SU-DHL-6 (cell line): Measurements from ENCODE around the gene ZNF622.

Experiments used
- H2AFZ ChIP-seq: fragments of 200-600 bp; sonication (generic); 2 replicates; pipeline ENCODE4 v1.6.1; 2014; ENCODE audit warnings: low read depth, mild to moderate bottlenecking, moderate library complexity, mixed read lengths, antibody characterized with exemption, low read length; ENCODE audit not compliant: severe bottlenecking
- H3F3A ChIP-seq: fragments of 200-600 bp; shearing (Covaris generic); 2 replicates; pipeline ENCODE4 v1.6.0; 2016; ENCODE audit warnings: antibody characterized with exemption, mild to moderate bottlenecking; ENCODE audit not compliant: insufficient read depth
- H3K27ac ChIP-seq: fragments of 200-600 bp; sonication (generic); 2 replicates; pipeline ENCODE4 v1.5.1; 2016; ENCODE audit warnings: low read depth, mild to moderate bottlenecking, low read length, moderate library complexity, mixed read lengths
- H3K27me3 ChIP-seq: fragments of 200-600 bp; sonication (generic), shearing (Covaris generic); 2 replicates; pipeline ENCODE4 v1.6.0; 2014; ENCODE audit warnings: mild to moderate bottlenecking, low read length
- H3K36me3 ChIP-seq: fragments of 200-600 bp; sonication (generic); 2 replicates; pipeline ENCODE4 v1.6.1; 2014; ENCODE audit warnings: mild to moderate bottlenecking, low read length, mixed read lengths
- H3K4me2 ChIP-seq: fragments of 300-600, 200-600 bp; shearing (Covaris generic), sonication (generic); 2 replicates; pipeline ENCODE4 v1.6.0; 2014; ENCODE audit warnings: low read length, low read depth, mild to moderate bottlenecking; ENCODE audit not compliant: poor library complexity, severe bottlenecking
- H3K4me3 ChIP-seq: fragments of 200-600 bp; sonication (generic); 2 replicates; pipeline ENCODE4 v1.5.1; 2014; ENCODE audit warnings: antibody characterized with exemption, low read length, mild to moderate bottlenecking, mixed read lengths; ENCODE audit not compliant: insufficient read depth, poor library complexity, severe bottlenecking
- H3K79me2 ChIP-seq: fragments of 200-600 bp; sonication (generic); 2 replicates; pipeline ENCODE4 v1.6.1; 2014; ENCODE audit warnings: mild to moderate bottlenecking, low read length, moderate library complexity; ENCODE audit not compliant: insufficient read depth
- H3K9ac ChIP-seq: fragments of 200-600 bp; sonication (generic); 2 replicates; pipeline ENCODE4 v1.7.0; 2014; ENCODE audit warnings: mild to moderate bottlenecking, low read length
- H3K9me2 ChIP-seq: fragments of 200-600 bp; sonication (generic); replicated peaks from 2 replicates; pipeline ENCODE4 v1.6.1; 2014; ENCODE audit warnings: low read length; ENCODE audit not compliant: insufficient read depth
- H3K9me3 ChIP-seq: fragments of 200-600 bp; sonication (generic); 2 replicates; pipeline ENCODE4 v1.6.1; 2014; ENCODE audit warnings: low read length, mixed read lengths; ENCODE audit not compliant: insufficient read depth
- H4K20me1 ChIP-seq: fragments of 200-600 bp; sonication (generic); 2 replicates; pipeline ENCODE4 v1.6.1; 2014; ENCODE audit warnings: low read depth, mild to moderate bottlenecking, antibody characterized with exemption, low read length, moderate library complexity, mixed read lengths
- EZH2phosphoT487 ChIP-seq: fragments of 200-600 bp; sonication (generic), shearing (Covaris generic); conservative IDR thresholded peaks from 2 replicates; pipeline ENCODE4 v1.6.1; 2018; ENCODE audit warnings: mild to moderate bottlenecking, antibody characterized with exemption, low read length, moderate library complexity, mixed read lengths
- TF ChIP-seq, protein P1 (sequence below): fragments of 200-600 bp; sonication (generic); IDR thresholded peaks from one replicate; pipeline ENCODE4 v1.5.1; 2017; ENCODE audit warnings: antibody characterized with exemption, mild to moderate bottlenecking, low read length, moderate library complexity; ENCODE audit not compliant: insufficient read depth, poor library complexity, severe bottlenecking

ZNF622 gene

DNA sequence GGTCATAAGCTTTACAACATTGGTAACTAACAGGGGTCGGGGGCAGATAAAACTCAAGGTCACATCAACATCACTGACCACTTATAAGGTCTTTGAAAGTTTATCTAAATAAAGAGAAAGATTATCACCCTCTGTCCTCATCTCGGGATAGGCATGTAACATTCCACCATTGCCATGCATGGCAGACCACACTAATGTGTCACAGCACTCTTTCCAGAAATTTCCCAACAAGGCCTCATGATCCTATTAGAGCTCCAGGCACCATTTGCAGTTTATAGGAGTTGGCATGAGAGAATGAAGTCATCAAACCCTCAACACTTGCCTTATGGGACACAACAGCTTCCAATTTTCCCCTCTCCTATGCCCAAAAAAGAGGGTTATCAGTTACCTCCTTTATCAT, 31.9 kb upstream of the ZNF622 start:
- H3K4me2 ChIP-seq = no peak overlapping the region
- no peaks in the 10 kb centered on the region for H3K36me3 ChIP-seq
- peaks cover 12% of the 10 kb centered on the region; the same call in 1 of the 2 replicates for H3K9me3 ChIP-seq
- TF ChIP-seq, protein P1, sequence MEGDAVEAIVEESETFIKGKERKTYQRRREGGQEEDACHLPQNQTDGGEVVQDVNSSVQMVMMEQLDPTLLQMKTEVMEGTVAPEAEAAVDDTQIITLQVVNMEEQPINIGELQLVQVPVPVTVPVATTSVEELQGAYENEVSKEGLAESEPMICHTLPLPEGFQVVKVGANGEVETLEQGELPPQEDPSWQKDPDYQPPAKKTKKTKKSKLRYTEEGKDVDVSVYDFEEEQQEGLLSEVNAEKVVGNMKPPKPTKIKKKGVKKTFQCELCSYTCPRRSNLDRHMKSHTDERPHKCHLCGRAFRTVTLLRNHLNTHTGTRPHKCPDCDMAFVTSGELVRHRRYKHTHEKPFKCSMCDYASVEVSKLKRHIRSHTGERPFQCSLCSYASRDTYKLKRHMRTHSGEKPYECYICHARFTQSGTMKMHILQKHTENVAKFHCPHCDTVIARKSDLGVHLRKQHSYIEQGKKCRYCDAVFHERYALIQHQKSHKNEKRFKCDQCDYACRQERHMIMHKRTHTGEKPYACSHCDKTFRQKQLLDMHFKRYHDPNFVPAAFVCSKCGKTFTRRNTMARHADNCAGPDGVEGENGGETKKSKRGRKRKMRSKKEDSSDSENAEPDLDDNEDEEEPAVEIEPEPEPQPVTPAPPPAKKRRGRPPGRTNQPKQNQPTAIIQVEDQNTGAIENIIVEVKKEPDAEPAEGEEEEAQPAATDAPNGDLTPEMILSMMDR = no peak
- no peak for TF ChIP-seq EZH2phosphoT487
- no peak overlapping the region for H3K9ac ChIP-seq
- H3K79me2 ChIP-seq = no peaks in the 10 kb centered on the region
- no peaks in the 10 kb centered on the region for H3F3A ChIP-seq
- H3K9me2 ChIP-seq = no peaks in the 10 kb centered on the region
- no peaks in the 10 kb centered on the region for H3K27me3 ChIP-seq
- no peak overlapping the region for H2AFZ ChIP-seq
- no peak overlapping the region for H3K4me3 ChIP-seq
- no peaks in the 10 kb centered on the region for H4K20me1 ChIP-seq
- no peak overlapping the region for H3K27ac ChIP-seq

DNA sequence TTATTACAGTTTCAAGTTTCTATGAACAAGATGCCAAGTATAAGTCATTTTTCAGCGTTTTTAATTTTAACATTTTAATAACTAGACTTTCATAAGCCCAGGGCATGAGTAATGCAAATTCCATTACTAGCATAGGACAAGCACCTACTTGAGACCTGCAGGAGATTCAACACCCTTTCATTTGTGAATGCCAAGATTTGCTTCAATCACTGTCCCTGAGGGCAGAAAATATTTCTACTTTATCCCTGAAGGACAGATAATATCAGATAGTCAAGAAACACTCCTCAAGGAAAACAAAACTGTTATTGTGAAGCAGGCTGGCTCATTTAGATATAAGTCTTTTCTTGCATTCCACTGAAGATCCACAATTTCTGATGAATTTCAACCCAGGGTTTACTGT, 27.7 kb upstream of the ZNF622 start:
- Histone ChIP-seq H3K27ac (no peak overlapping the region), H3K4me2 (no peak overlapping the region)

DNA sequence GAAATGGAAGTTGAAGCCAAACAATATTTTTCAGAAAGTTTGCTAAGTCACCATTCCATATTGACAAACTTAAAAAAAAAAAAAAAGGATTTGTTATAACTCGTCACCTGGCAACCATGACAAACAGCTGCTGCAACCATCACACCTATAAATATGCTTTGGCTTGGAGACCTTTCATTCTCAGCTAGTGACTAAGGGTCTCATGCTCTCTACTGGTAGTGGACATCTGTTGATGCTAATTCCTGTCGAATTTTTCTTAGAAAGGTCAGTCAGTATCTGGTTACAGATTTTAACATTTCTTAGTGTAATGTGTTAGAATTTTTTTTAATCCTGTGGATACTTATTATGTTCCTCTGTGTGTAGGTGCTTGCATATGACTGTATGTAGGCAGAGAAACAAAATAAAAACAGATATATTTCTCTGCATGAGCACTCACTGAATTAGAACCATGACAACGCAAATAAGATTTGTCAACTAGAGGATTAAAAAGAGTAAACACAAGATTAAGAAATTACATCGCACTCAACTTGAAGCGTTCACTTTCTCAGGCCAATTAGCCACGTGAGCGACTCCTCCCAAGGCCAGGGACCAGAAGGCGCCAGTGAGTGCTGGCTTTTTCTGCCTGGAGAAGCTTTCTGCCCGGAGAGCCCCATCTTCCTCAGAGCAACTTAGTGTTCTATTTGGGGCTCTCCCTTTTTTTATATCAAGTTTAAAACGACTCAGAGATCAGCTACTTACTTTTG, 27.0 kb upstream of the ZNF622 start:
- TF ChIP-seq, protein P1 = no peak
- no peak for TF ChIP-seq EZH2phosphoT487
- Histone ChIP-seq H3K27me3 (no peaks in the 10 kb centered on the region), H3K27ac (no peak overlapping the region), H3K4me2 (no peak overlapping the region), H2AFZ (no peak overlapping the region), H3K9me2 (no peaks in the 10 kb centered on the region), H3K36me3 (no peaks in the 10 kb centered on the region), H4K20me1 (no peaks in the 10 kb centered on the region), H3K79me2 (no peaks in the 10 kb centered on the region), H3K9ac (no peak overlapping the region), H3K9me3 (peaks cover 12% of the 10 kb centered on the region; the same call in 1 of the 2 replicates), H3K4me3 (no peak overlapping the region), H3F3A (no peaks in the 10 kb centered on the region)

More for the DNA sequence above, 27.7 kb upstream of the ZNF622 start:
- no peak for TF ChIP-seq EZH2phosphoT487
- TF ChIP-seq, protein P1 = no peak
- no peaks in the 10 kb centered on the region for H3F3A ChIP-seq
- H4K20me1 ChIP-seq = no peaks in the 10 kb centered on the region
- H3K9me2 ChIP-seq = no peaks in the 10 kb centered on the region
- H3K9ac ChIP-seq = no peak overlapping the region
- peaks cover 12% of the 10 kb centered on the region; the same call in 1 of the 2 replicates for H3K9me3 ChIP-seq
- H2AFZ ChIP-seq = no peak overlapping the region
- no peaks in the 10 kb centered on the region for H3K36me3 ChIP-seq
- no peaks in the 10 kb centered on the region for H3K27me3 ChIP-seq
- no peak overlapping the region for H3K4me3 ChIP-seq
- no peaks in the 10 kb centered on the region for H3K79me2 ChIP-seq
